GM18508 (cell line): Measurements from ENCODE around the gene SPRED3.

Source experiments
- ATAC-seq: cut with Tn5 transposase; IDR thresholded peaks from one replicate; pipeline ENCODE4 v1.9.1; 2021; ENCODE audit warnings: moderate number of reproducible peaks; ENCODE audit not compliant: insufficient read depth, unreplicated experiment

The SPRED3 gene

GRCh38 chr19:38441657-38442348 lies 53.3 kb downstream of the SPRED3 start:
- no peak for ATAC-seq

DNA sequence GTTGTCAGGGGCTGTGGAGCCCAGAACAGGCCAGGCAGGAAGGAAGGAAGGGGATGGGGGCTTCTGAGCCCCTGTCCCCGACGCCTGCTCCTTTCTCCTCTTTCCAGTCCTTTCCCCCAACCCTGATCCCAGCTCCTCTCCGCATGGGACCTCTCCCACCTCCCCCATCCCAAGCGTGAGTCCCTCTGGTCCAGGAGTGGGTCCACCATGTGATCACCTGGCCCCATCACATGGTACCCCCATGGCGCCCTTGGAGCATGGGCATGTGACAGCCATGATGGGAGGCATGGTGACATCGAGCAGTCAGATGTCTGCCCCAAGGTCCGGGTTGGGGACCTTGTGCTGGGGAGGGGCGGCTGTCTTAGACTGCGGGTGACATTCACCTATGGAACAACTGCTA lies 54.2 kb downstream of the SPRED3 start:
- ATAC-seq = no peak

DNA sequence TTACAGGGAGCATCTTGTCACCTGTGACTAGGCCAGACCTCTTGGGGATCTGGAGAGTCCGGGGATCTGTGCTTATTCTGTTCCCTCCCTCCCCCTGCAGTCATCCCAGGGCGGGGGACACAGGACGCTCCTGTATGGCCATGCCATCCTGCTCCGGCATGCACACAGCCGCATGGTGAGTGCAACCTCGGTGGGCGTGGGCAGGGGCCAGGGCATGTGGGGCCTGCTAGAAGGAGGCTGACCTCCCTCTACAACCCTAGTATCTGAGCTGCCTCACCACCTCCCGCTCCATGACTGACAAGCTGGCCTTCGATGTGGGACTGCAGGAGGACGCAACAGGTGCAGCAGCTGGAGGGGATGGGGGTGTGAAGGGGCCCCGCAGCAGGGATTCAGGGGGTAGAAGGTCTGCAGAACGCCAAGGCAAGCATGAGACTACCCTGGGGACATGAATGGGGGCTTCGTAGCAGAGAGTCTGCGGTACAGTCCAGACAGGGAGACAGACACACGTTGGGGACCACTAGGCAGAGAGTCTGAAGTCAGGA lies 55.0 kb downstream of the SPRED3 start:
- no peak for ATAC-seq

- no peak for ATAC-seq
Measured at GRCh38 chr19:38444026-38444425, 55.5 kb downstream of the SPRED3 start.

DNA sequence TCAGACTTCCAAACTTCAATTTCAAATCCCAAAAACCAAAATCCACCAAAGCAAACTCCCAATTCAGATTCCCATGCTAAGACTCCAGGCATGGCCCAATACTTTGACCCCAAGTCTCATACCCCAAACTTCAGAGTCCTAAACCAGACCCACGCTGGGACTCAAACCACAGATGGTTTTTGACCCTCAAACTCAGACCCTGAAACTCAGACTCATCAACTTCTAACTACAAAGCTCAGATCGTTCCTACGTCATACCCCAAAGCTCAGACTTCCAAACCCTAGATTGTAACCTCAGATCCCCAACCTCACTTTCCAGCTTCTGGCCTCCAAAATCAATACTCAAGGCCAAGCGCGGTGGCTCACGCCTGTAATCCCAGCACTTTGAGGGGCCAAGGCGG lies 56.9 kb downstream of the SPRED3 start:
- ATAC-seq = no peak

DNA sequence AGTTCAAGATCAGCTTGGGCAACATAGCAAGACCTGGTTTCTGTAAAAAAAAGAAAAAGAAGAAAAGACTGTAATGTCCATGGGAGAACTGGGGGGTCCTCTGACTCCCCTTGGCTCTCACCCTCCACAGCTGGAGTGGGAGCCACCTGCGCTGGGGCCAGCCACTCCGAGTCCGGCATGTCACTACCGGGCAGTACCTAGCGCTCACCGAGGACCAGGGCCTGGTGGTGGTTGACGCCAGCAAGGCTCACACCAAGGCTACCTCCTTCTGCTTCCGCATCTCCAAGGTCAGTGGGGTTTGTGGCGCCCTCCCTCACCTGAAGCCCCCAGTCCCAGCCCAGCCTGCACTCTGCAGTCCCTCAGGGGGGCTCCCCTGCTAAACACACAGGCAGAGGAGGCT lies 59.7 kb downstream of the SPRED3 start:
- ATAC-seq = no peak
